Stimulated activated naive CD4-positive, alpha-beta T cell (primary cell): ENCODE data around the gene GJB5.

ENCODE experiments used
- DNase-seq, 6 experiments: peaks; one replicate each; lab custom pipeline; 2025; lab: John Stamatoyannopoulos, UW

The GJB5 gene

GRCh38 chr1:34794790-34795180 lies 39.9 kb downstream of the GJB5 start:
- no peak for DNase-seq

GRCh38 chr1:34795916-34796315 lies 41.1 kb downstream of the GJB5 start:
- no peak for DNase-seq

DNA sequence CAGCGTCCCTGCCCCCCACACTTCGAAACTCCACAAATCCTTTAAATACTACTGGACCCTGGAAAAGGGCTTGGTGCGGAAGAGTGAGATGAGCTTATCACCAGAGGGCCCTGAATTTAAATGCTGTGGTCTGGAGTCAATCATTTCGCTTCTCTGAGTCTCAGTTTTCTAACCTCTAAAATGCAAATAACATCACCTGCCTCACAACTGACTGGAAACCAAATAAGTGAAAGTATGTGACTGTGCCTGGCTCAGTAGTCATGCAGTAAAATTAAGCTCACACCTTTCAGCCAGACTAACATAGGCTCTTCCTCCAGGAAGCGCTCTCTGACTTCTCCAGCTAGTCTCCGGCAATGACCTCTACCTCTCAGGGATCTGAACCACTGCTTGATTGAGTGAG lies 42.1 kb downstream of the GJB5 start:
- DNase-seq: no peak

DNA sequence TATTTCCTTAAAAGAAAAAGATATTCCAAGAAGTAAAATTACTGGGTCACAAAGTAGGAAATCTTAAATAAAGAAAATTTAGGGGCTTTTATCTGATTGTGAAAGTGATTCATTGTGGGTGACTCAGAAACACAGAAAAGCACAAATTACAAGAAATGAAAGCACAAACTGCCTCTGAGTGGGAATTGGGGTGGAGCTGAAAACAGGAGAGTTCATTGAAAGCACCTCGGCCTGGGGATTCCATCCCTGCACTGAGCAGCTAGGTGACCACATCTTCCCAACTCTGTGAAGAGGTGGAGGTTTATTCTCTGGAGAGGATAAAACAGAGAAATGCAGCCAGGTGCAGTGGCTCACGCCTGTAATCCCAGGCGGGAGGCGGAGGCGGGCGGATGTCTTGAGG lies 45.4 kb downstream of the GJB5 start:
- no peak for DNase-seq

DNA sequence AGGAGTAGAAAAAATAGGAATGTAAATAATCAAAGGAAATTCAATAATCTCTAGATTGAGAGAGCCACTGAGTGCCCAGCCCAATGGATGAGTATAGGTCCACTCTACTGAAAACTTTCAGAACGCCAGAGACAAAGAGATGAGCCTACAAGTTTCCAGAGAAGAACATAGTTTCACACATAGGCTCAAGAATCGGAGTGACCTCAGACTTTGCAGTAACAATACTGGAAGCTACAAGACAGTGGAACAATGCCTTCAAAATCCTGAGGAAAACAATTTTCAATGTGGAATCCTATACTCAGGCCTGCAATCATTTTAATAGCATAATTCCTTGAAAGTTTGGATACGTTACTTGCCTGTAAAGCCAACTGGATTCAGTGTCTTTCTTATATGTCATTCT lies 48.9 kb downstream of the GJB5 start:
- no peak for DNase-seq

GRCh38 chr1:34806396-34806795 lies 51.5 kb downstream of the GJB5 start:
- DNase-seq: no peak
